ENCODE results near the gene C3orf18. TPM values are rescaled to one million over a fixed set of nuclear protein-coding genes. Genes with fewer than 3 reads are reported as not detected.

Gene C3orf18
- total RNA-seq, 1 experiment from 2014 or later, result 10.1 TPM

DNA sequence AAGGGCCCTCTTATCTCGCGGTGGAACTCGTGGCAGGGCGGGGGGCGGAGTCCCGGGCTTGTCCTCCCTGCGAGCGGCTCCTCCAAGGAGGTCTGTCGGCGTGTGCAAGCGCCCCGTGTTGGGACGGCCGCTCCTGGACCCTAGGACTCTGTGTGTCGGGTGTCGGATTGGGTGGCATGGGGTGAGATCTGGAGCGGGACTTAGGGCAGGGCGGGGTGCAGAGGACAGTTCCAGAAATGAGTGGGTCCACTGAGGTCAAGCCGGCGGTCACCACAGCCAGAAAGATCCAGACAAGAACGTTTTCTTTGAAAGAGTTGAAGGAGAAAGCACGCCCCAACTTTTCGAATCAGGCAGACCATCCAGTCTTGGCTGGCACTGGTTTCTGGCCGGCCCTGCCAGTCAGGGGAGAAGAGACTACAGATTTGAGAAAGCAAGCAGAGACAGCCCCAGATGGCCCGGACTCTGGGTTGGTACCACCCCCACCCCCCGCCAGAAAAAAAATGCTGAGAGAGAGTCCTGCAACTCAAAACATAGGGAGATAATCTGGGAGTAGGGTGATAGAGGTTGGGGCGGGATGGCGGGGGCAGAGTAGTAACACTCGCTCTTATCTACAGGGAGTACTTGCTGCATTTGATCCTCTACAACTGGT lies 44.8 kb upstream of the C3orf18 start (continued):
- no peak for TF ChIP-seq ATF3 (IDR thresholded peaks at IDR 0.05)
- no peak for TF ChIP-seq EGR1 (IDR thresholded peaks at IDR 0.05; ENCODE audit: low read depth)

GRCh38 chr3:50611464-50612233 lies 44.1 kb upstream of the C3orf18 start, which contains the start of gene CISH:
CISH (minus strand) TSS chr3:50611774; CDS start chr3:50611650, 124 bp downstream.
- DNase-seq (ENCODE audit: low read depth, low spot score) (no peak), ATAC-seq (peak; percentile 79)
- POLR2A ChIA-PET, result interaction anchor here (0.9 to 1.7 kb wide), 7 partner anchors 9 to 274 kb away, joined by 3 to 19 read pairs (median 5); partner anchors contain the start of gene HEMK1
- RAD21 ChIA-PET (ENCODE audit: low non-redundant PET in 1 of 2, low total read pairs in 2 of 2, uncharacterized antibody in 2 of 2, unreplicated experiment in 2 of 2), result interaction anchor here (0.7 to 1.5 kb wide), 6 partner anchors 10 to 264 kb away, joined by 3 to 7 read pairs (median 4); partner anchors contain the start of gene HEMK1 (in 2 of the 2)
- TF ChIP-seq JUND (IDR thresholded peaks at IDR 0.05) (no peak), TCF7L2 (IDR thresholded peaks at IDR 0.05; ENCODE audit: borderline replicate concordance, extremely low read depth, insufficient read depth, insufficient read length) (peak; percentile 77), POLR2A (IDR thresholded peaks at IDR 0.05; ENCODE audit: borderline replicate concordance, extremely low read depth, insufficient read depth, insufficient read length) (peak; percentile 31), CBX3 (IDR thresholded peaks at IDR 0.05; ENCODE audit: low read depth) (no peak), POLR2AphosphoS5 (IDR thresholded peaks at IDR 0.05; ENCODE audit: low read depth, low read length) (peak; percentile 72)
- TF ChIP-seq, protein P1, sequence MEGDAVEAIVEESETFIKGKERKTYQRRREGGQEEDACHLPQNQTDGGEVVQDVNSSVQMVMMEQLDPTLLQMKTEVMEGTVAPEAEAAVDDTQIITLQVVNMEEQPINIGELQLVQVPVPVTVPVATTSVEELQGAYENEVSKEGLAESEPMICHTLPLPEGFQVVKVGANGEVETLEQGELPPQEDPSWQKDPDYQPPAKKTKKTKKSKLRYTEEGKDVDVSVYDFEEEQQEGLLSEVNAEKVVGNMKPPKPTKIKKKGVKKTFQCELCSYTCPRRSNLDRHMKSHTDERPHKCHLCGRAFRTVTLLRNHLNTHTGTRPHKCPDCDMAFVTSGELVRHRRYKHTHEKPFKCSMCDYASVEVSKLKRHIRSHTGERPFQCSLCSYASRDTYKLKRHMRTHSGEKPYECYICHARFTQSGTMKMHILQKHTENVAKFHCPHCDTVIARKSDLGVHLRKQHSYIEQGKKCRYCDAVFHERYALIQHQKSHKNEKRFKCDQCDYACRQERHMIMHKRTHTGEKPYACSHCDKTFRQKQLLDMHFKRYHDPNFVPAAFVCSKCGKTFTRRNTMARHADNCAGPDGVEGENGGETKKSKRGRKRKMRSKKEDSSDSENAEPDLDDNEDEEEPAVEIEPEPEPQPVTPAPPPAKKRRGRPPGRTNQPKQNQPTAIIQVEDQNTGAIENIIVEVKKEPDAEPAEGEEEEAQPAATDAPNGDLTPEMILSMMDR (IDR thresholded peaks at IDR 0.05 in 2 of 3, conservative IDR thresholded peaks at IDR 0.05 in 1 of 3; ENCODE audit: borderline replicate concordance in 1 of 3, insufficient read depth in 1 of 3, low read depth in 2 of 3, low read length in 2 of 3), result peak in 2 of 3 experiments; percentile 44 to 56; a peak in 4 of 6 replicates
- CTCF ChIA-PET, result interaction anchor here (0.6 to 1.5 kb wide), 20 partner anchors 9 to 887 kb away, joined by 3 to 31 read pairs (median 4); partner anchors contain the start of genes C3orf18 and HEMK1
- Histone ChIP-seq H3K27me3 (ENCODE audit: insufficient read depth, low read length) (no peaks in the 10 kb centered on the region), H3K9ac (ENCODE audit: low read length) (peak within 1 kb of the TSS; percentile 70), H4K20me1 (ENCODE audit: insufficient read depth) (no peaks in the 10 kb centered on the region), H3K4me3 (replicated peaks in 1 of 2; ENCODE audit: low read depth in 1 of 2, low read length in 2 of 2) (peak within 1 kb of the TSS; percentile 54 to 64), H3K9me3 (ENCODE audit: control insufficient read depth in 1 of 2, insufficient read depth in 1 of 2, low read depth in 1 of 2, low read length in 2 of 2) (no peaks in the 10 kb centered on the region), H3K79me2 (ENCODE audit: insufficient read depth, low read length) (no peaks in the 10 kb centered on the region; the same call in 1 of the 2 replicates), H3K4me2 (ENCODE audit: low read length) (peak within 1 kb of the TSS; percentile 93), H3K9me2 (ENCODE audit: insufficient read depth) (no peaks in the 10 kb centered on the region), H3K27ac (ENCODE audit: low read depth, low read length) (peak within 1 kb of the TSS; percentile 62), H2AFZ (ENCODE audit: low read depth, low read length, poor library complexity, severe bottlenecking) (peak within 1 kb of the TSS; percentile 30), H3K4me1 (ENCODE audit: control insufficient read depth in 1 of 2, insufficient read depth in 2 of 2, low read length in 2 of 2) (peaks cover 14 to 37% of the 10 kb centered on the region in 2 experiments), H3K36me3 (ENCODE audit: control insufficient read depth in 1 of 2, insufficient read depth in 2 of 2, low read length in 2 of 2) (0 out of 4 replicates have a peak, but pooled peaks cover 0 to 5% of the 10 kb centered on the region in 2 experiments)
- intact Hi-C loops (cut with micrococcal nuclease), result loop anchor here (5.0 kb wide), 1 partner anchor 264 kb away; the partner anchor contains the start of gene ZMYND10
- BruUV-seq (replicated peaks), result no TSS peak
